HG03571 (cell line): Measurements from ENCODE around the gene SV2B.
"Not testable (repeated sequence)": the region's sequence is repeated elsewhere in the genome, so short reads cannot be mapped to it uniquely, and the experiment has no call there.

Experiments used
- ATAC-seq: cut with Tn5 transposase; IDR thresholded peaks from one replicate; pipeline ENCODE4 v1.9.1; 2021; ENCODE audit not compliant: unreplicated experiment

SV2B gene

GRCh38 chr15:91304210-91304609, 204.2 kb downstream of the SV2B start:
- ATAC-seq: no peak

- ATAC-seq: no peak
Observed at GRCh38 chr15:91304786-91305185, 204.7 kb downstream of the SV2B start.

DNA sequence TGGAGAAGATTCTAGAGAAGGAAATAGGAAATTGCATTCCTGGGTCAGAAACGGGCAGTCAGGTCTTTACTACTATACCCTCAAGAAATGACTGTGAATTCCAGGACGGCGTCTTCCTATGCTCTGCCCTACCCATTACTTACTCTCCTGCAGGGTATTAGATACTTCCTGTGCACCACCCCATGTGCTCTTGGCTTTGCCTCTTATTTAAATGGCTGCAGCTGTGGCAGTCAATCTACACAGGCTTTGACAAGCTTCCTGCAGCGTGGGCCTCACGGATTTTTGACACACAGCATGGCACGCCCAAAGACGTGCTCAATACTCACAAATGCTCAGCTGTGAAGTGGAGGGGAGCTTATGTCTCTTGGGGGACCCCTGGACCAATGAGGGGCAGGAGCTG, 206.1 kb downstream of the SV2B start:
- ATAC-seq: no peak

GRCh38 chr15:91307601-91308000, 207.5 kb downstream of the SV2B start:
- no peak for ATAC-seq

- no peak for ATAC-seq
Observed at GRCh38 chr15:91308199-91308598, 208.1 kb downstream of the SV2B start.

DNA sequence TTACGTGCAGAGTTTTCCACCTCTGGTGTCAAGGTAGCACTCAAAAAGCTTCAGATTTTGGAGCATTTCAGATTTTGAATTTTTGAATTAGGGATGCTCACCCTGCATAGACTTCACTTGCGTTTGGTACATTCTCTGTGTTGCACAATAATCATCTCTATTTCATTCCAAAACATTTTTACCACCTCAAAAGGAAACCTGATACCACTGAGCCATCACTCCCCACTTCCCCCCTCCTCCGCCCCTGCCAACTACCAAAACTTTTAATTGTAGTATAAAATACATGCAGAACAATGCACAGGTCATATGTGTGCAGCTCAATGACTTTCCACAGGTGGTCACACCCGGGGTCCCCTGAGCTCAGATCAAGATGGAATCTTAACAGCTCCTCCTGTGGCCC, 208.8 kb downstream of the SV2B start:
- ATAC-seq: no peak

GRCh38 chr15:91311986-91312385, 211.9 kb downstream of the SV2B start:
- ATAC-seq: no peak

GRCh38 chr15:91316126-91316525, 216.1 kb downstream of the SV2B start:
- ATAC-seq: no peak

DNA sequence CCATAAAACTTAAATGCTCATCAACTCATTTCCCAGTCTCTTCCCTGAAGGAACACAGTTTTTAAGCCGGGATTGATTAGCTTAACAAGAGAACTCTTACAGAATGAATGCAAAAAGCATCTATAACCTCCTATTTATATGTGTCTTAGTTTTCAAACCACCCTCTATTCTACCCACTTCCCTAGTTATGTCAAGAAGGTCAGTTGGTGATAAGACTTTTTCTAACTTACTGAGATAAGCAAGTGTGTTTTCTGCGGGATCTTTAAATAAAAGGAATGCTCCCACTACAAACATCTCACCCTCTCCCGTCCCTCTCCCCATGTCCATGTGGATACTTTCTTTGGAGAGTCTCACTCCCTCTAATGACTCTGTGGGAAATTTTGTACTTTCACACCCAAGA, 218.5 kb downstream of the SV2B start:
- ATAC-seq: no peak

GRCh38 chr15:91318931-91319330, 218.9 kb downstream of the SV2B start:
- no peak for ATAC-seq

DNA sequence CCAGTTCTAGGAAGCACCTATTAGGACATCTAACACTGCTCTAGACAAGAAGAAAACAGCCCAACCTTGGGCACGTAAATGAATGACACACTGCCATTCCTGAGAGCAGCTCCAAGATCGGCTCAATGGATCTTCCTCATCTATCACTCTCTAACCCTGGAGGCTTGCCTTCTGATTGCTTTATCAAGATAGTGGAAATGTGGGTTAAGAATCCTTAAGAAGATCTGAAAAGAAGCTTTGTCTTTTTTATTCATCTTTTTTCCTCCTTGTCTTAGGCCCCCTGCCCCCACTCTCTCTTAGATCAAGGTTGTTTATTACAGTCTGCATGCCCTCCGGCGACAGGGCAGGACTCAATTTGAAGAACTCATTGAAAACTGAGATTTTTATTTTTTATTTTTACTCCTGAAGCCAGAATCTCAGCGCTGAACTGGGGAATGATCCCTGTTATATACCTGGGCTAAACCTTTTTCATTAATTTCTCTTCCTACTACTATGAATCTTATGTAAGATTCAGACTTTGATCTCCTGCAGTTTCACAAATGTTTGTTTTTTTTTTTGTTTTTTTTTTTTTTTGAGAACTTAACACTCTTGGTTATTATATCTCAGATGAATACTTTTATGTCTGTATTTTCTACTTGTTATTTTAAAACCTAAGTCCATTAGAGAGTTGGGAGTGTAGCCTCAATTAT, 219.5 kb downstream of the SV2B start:
- ATAC-seq: no peak

DNA sequence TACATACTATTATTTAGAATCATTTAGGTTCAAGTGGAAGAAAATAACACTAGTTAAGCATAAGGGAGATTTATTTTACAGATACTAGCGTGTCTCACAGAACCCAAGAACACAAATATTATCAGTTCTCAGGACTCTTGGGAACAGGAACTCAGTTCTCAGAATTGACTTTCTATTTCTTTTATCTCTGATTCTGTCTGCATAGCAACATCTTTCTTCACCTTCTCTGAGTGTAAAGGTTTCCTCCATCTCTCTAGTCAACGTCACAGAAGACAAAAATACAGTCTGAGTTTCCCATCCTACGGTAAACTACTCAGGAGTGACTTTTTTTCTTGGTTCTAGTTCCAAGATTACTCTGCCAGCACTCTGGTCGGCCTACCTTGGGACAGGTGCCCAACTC, 220.0 kb downstream of the SV2B start:
- no peak for ATAC-seq

GRCh38 chr15:91329914-91330313, 229.9 kb downstream of the SV2B start:
- ATAC-seq: no peak

DNA sequence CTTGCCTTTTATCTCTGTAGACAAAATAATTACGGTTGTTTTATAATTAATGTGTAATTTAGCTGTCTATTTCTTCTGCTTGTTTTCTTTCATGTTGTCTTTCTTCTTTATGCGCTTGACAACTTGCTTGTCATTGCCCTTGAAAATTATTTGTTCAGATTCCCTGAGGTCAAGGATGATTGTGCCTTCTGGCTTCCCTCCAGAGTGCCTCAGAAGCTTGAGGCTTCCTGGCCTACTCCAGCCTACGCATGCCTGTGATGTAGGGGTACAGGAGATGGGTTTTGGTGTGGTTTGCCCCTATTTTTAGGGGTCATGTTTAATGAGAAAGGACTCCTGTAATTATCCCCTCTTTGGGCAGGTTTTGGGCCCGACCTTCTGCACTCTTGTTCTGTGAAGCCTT, 231.5 kb downstream of the SV2B start:
- no peak for ATAC-seq

DNA sequence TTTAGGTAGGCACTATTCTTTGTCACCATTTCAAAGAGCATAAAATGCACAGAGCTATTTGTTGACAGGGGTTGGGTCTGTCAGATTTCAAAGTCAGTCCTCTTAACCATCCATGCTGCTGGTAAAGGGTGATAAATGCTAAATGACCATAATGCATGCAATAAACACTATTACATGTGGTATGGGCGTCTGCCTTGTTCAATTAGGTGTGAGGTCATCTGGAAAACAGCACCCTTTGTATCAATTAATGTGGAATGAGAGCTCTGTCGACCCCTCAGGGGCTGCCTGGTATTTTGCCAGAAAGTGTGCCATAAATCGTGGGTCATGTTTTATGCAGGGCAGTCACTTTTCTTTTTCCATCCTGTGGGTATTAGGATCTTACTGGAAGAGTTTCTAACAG, 235.6 kb downstream of the SV2B start:
- ATAC-seq: no peak

GRCh38 chr15:91336687-91337086, 236.6 kb downstream of the SV2B start:
- no peak for ATAC-seq

GRCh38 chr15:91338766-91339165, 238.7 kb downstream of the SV2B start:
- no peak for ATAC-seq

GRCh38 chr15:91342097-91342496, 242.0 kb downstream of the SV2B start:
- no peak for ATAC-seq

GRCh38 chr15:91344912-91345311, 244.9 kb downstream of the SV2B start:
- not testable (repeated sequence) for ATAC-seq

GRCh38 chr15:91345736-91346135, 245.7 kb downstream of the SV2B start:
- ATAC-seq: no peak

DNA sequence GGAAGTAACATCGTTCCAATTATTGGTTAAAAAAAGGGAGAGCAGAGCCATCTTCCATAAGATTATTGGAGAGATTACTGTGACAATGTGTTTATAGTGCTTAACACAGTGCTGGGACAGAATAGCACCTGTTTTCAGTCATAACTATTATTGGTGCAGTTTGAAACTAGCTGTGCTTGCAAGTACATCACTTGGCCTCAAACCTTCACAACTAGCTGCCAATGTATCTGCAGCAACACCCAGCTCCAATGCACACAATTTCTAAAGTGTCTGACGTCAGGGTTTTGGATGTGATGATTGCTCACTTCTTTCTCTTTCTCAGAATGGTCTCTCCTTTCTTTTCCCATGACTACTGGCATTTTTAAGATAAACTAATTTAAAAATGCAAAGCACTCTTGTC, 246.2 kb downstream of the SV2B start:
- no peak for ATAC-seq

GRCh38 chr15:91348752-91349500, 248.9 kb downstream of the SV2B start:
- ATAC-seq: no peak
